Body of pancreas (tissue), 4 donors: ENCODE results near the gene TCF15.

Experiments
- POLR2A ChIP-seq, 3 donors: fragments of 450-650 bp; IDR thresholded peaks; one replicate each; pipeline ENCODE4 v1.6.1; 2016; ENCODE audit warnings: antibody characterized with exemption in 3 of 3, mild to moderate bottlenecking in 2 of 3
- TF ChIP-seq, protein P1 (sequence below), 7 experiments: fragments of 450-650 bp in 4 of 7; fragments of 200-600 bp in 3 of 7; sonication (generic) in 3 of 7; IDR thresholded peaks; one replicate each; pipeline ENCODE4 v1.5.1; 2016 to 2019; ENCODE audit warnings: antibody characterized with exemption in 7 of 7

- TF ChIP-seq, protein P1, sequence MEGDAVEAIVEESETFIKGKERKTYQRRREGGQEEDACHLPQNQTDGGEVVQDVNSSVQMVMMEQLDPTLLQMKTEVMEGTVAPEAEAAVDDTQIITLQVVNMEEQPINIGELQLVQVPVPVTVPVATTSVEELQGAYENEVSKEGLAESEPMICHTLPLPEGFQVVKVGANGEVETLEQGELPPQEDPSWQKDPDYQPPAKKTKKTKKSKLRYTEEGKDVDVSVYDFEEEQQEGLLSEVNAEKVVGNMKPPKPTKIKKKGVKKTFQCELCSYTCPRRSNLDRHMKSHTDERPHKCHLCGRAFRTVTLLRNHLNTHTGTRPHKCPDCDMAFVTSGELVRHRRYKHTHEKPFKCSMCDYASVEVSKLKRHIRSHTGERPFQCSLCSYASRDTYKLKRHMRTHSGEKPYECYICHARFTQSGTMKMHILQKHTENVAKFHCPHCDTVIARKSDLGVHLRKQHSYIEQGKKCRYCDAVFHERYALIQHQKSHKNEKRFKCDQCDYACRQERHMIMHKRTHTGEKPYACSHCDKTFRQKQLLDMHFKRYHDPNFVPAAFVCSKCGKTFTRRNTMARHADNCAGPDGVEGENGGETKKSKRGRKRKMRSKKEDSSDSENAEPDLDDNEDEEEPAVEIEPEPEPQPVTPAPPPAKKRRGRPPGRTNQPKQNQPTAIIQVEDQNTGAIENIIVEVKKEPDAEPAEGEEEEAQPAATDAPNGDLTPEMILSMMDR (IDR thresholded peaks at IDR 0.05) = peak; percentile 74 to 94 (median 88)
- TF ChIP-seq POLR2A (IDR thresholded peaks at IDR 0.05) = no peak
These were observed 48.5 kb downstream of the TCF15 start for GRCh38 chr20:561437-562231.
